Measurements from ENCODE around the gene ZGPAT.
A peak's percentile ranks its signal among the peaks of the same experiment; 100 is the strongest.

ZGPAT gene

DNA sequence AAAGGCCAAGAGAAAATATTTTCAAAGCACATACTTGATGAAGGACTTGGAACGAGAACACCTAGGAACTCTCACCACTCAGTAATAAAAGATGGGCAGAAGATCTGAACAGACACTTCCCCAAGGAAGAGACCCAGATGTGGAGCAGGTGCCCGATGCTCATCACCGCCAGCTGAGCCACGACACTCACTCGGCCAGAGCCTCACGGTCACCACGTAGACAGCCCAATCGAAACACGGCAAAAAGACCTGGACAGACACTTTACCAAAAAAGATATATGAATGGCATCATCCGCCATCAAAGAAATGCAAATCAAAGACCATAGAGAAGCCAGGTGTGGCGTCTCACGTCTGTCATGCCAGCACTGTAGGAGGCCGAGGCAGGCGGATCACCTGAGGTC, 73.3 kb downstream of the ZGPAT start:
- H2AFZ ChIP-seq (ENCODE audit: low read length): no peak overlapping the region
- no peak overlapping the region for H3K4me2 ChIP-seq (ENCODE audit: low read depth, low read length, poor library complexity, severe bottlenecking)
- no peaks in the 10 kb centered on the region for H3K79me2 ChIP-seq (ENCODE audit: insufficient read depth, low read length)

DNA sequence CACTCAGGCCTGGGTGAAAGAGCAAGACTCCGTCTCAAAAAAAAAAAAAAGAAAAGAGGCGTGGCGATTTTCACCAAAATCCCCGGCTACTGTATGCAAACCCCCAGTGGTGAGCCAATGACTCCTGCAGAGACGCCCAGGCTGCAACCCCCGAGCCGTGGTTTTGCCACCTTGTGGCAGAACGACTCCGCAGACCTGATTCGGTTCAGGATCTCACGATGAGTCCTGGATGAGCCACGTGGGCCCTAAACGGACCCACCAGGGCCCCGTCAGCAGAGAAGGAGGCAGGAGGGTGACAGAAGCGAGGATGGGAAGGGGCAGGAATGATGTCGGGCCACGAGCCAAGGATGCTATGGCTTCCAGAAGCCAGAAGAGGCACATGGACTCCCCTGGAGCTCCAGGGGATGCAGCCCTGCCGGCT, 74.2 kb downstream of the ZGPAT start:
- H3K79me2 ChIP-seq (ENCODE audit: insufficient read depth, low read length): no peaks in the 10 kb centered on the region
- H3K4me1 ChIP-seq (ENCODE audit: insufficient read depth, low read length, poor library complexity, severe bottlenecking): no peaks in the 10 kb centered on the region
- no peaks in the 10 kb centered on the region for H3K9me3 ChIP-seq (ENCODE audit: insufficient read depth, low read depth, low read length)
- no peak overlapping the region for H3K4me2 ChIP-seq (ENCODE audit: low read depth, low read length, poor library complexity, severe bottlenecking)
- no peak overlapping the region for H2AFZ ChIP-seq (ENCODE audit: low read length)
- H3F3A ChIP-seq (ENCODE audit: low read depth): no peaks in the 10 kb centered on the region
- no peaks in the 10 kb centered on the region for H3K27me3 ChIP-seq (ENCODE audit: insufficient read depth, low read length, poor library complexity, severe bottlenecking)
- H3K36me3 ChIP-seq (ENCODE audit: insufficient read depth, low read length): no peaks in the 10 kb centered on the region
- no peaks in the 10 kb centered on the region for H4K20me1 ChIP-seq (ENCODE audit: insufficient read depth, low read length, poor library complexity, severe bottlenecking)
- no peak overlapping the region for H3K4me3 ChIP-seq (ENCODE audit: low read length, poor library complexity, severe bottlenecking)
- no peak overlapping the region for H3K9ac ChIP-seq (ENCODE audit: low read depth, low read length, poor library complexity, severe bottlenecking)
- H3K9me2 ChIP-seq (replicated peaks; ENCODE audit: low read depth, low read length): no peaks in the 10 kb centered on the region
- TF ChIP-seq, protein P1, sequence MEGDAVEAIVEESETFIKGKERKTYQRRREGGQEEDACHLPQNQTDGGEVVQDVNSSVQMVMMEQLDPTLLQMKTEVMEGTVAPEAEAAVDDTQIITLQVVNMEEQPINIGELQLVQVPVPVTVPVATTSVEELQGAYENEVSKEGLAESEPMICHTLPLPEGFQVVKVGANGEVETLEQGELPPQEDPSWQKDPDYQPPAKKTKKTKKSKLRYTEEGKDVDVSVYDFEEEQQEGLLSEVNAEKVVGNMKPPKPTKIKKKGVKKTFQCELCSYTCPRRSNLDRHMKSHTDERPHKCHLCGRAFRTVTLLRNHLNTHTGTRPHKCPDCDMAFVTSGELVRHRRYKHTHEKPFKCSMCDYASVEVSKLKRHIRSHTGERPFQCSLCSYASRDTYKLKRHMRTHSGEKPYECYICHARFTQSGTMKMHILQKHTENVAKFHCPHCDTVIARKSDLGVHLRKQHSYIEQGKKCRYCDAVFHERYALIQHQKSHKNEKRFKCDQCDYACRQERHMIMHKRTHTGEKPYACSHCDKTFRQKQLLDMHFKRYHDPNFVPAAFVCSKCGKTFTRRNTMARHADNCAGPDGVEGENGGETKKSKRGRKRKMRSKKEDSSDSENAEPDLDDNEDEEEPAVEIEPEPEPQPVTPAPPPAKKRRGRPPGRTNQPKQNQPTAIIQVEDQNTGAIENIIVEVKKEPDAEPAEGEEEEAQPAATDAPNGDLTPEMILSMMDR (conservative IDR thresholded peaks at IDR 0.05; ENCODE audit: low read length): 0 out of 2 replicates have a peak, but pooled peaks have one; percentile 8
- no peak for TF ChIP-seq EZH2phosphoT487 (IDR thresholded peaks at IDR 0.05; ENCODE audit: borderline replicate concordance)

More for the DNA sequence above, 73.3 kb downstream of the ZGPAT start:
- Histone ChIP-seq H3K9ac (ENCODE audit: low read depth, low read length, poor library complexity, severe bottlenecking) (no peak overlapping the region), H3K4me3 (ENCODE audit: low read length, poor library complexity, severe bottlenecking) (no peak overlapping the region), H3K27me3 (ENCODE audit: insufficient read depth, low read length, poor library complexity, severe bottlenecking) (no peaks in the 10 kb centered on the region), H3K36me3 (ENCODE audit: insufficient read depth, low read length) (no peaks in the 10 kb centered on the region), H3K4me1 (ENCODE audit: insufficient read depth, low read length, poor library complexity, severe bottlenecking) (no peaks in the 10 kb centered on the region), H3K9me2 (replicated peaks; ENCODE audit: low read depth, low read length) (no peaks in the 10 kb centered on the region), H4K20me1 (ENCODE audit: insufficient read depth, low read length, poor library complexity, severe bottlenecking) (no peaks in the 10 kb centered on the region), H3K9me3 (ENCODE audit: insufficient read depth, low read depth, low read length) (no peaks in the 10 kb centered on the region), H3F3A (ENCODE audit: low read depth) (no peaks in the 10 kb centered on the region)
- TF ChIP-seq, protein P1 (conservative IDR thresholded peaks at IDR 0.05; ENCODE audit: low read length): no peak
- no peak for TF ChIP-seq EZH2phosphoT487 (IDR thresholded peaks at IDR 0.05; ENCODE audit: borderline replicate concordance)

DNA sequence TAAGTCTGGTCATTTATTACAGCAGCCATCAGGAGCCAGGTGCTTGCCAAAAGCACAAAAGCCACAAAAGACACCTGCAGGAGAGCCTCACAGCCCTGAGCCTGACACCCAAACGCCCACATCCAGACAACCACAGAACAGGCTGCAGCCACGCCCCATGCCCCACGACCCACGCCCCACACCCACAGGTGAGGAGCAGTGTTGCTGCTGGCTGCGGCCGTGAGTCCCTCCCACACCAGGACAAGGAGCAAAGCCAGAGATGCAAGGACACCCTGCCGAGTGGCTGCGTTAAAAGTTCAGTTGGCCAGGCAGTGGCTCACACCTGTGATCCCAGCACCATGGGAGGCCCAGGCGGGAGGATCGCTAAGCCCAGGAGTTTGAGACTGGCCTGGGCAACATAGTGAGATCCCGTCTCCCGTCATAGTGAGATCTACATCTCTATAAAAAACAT, 74.7 kb downstream of the ZGPAT start:
- H3K4me3 ChIP-seq (ENCODE audit: low read length, poor library complexity, severe bottlenecking): no peak overlapping the region
- no peaks in the 10 kb centered on the region for H3K27me3 ChIP-seq (ENCODE audit: insufficient read depth, low read length, poor library complexity, severe bottlenecking)
- no peaks in the 10 kb centered on the region for H3K79me2 ChIP-seq (ENCODE audit: insufficient read depth, low read length)
- no peaks in the 10 kb centered on the region for H4K20me1 ChIP-seq (ENCODE audit: insufficient read depth, low read length, poor library complexity, severe bottlenecking)
- H3K9me3 ChIP-seq (ENCODE audit: insufficient read depth, low read depth, low read length): no peaks in the 10 kb centered on the region
- H3K4me1 ChIP-seq (ENCODE audit: insufficient read depth, low read length, poor library complexity, severe bottlenecking): no peaks in the 10 kb centered on the region
- no peaks in the 10 kb centered on the region for H3K36me3 ChIP-seq (ENCODE audit: insufficient read depth, low read length)
- no peak overlapping the region for H3K4me2 ChIP-seq (ENCODE audit: low read depth, low read length, poor library complexity, severe bottlenecking)
- H3F3A ChIP-seq (ENCODE audit: low read depth): no peaks in the 10 kb centered on the region
- no peak overlapping the region for H2AFZ ChIP-seq (ENCODE audit: low read length)
- no peak overlapping the region for H3K9ac ChIP-seq (ENCODE audit: low read depth, low read length, poor library complexity, severe bottlenecking)
- TF ChIP-seq, protein P1 (conservative IDR thresholded peaks at IDR 0.05; ENCODE audit: low read length): no peak
- TF ChIP-seq EZH2phosphoT487 (IDR thresholded peaks at IDR 0.05; ENCODE audit: borderline replicate concordance): no peak
- H3K9me2 ChIP-seq (replicated peaks; ENCODE audit: low read depth, low read length): no peaks in the 10 kb centered on the region
